ENCODE results near the gene DNAJC15.

DNA sequence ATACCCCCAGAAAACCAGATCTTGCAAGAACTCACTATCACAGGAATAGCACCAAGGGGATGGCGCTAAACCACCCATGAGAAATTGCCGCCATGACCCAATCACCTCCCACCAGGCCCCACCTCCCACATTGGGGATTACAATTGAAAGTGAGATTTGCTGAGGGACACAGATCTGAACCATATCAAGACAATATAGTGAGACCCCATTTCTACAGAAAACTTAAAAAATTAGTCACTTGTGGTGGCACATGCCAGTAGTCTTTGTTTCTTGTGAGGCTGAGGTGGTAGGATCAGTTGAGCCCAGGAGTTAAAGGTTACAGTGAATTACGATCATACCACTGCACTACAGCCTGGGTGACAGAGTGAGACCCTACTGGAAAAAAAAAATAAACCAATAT is 9.7 kb downstream of the DNAJC15 start:
- TF ChIP-seq POLR2AphosphoS5 (IDR thresholded peaks at IDR 0.05; ENCODE audit: low read depth, low read length) (no peak), SIN3A (IDR thresholded peaks at IDR 0.05; ENCODE audit: borderline replicate concordance, insufficient read depth, low read depth, low read length) (no peak), TCF7L2 (IDR thresholded peaks at IDR 0.05; ENCODE audit: low read depth, low read length) (no peak)
- TF ChIP-seq, protein P1, sequence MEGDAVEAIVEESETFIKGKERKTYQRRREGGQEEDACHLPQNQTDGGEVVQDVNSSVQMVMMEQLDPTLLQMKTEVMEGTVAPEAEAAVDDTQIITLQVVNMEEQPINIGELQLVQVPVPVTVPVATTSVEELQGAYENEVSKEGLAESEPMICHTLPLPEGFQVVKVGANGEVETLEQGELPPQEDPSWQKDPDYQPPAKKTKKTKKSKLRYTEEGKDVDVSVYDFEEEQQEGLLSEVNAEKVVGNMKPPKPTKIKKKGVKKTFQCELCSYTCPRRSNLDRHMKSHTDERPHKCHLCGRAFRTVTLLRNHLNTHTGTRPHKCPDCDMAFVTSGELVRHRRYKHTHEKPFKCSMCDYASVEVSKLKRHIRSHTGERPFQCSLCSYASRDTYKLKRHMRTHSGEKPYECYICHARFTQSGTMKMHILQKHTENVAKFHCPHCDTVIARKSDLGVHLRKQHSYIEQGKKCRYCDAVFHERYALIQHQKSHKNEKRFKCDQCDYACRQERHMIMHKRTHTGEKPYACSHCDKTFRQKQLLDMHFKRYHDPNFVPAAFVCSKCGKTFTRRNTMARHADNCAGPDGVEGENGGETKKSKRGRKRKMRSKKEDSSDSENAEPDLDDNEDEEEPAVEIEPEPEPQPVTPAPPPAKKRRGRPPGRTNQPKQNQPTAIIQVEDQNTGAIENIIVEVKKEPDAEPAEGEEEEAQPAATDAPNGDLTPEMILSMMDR (IDR thresholded peaks at IDR 0.05): no peak
- TF ChIP-seq, protein P2, sequence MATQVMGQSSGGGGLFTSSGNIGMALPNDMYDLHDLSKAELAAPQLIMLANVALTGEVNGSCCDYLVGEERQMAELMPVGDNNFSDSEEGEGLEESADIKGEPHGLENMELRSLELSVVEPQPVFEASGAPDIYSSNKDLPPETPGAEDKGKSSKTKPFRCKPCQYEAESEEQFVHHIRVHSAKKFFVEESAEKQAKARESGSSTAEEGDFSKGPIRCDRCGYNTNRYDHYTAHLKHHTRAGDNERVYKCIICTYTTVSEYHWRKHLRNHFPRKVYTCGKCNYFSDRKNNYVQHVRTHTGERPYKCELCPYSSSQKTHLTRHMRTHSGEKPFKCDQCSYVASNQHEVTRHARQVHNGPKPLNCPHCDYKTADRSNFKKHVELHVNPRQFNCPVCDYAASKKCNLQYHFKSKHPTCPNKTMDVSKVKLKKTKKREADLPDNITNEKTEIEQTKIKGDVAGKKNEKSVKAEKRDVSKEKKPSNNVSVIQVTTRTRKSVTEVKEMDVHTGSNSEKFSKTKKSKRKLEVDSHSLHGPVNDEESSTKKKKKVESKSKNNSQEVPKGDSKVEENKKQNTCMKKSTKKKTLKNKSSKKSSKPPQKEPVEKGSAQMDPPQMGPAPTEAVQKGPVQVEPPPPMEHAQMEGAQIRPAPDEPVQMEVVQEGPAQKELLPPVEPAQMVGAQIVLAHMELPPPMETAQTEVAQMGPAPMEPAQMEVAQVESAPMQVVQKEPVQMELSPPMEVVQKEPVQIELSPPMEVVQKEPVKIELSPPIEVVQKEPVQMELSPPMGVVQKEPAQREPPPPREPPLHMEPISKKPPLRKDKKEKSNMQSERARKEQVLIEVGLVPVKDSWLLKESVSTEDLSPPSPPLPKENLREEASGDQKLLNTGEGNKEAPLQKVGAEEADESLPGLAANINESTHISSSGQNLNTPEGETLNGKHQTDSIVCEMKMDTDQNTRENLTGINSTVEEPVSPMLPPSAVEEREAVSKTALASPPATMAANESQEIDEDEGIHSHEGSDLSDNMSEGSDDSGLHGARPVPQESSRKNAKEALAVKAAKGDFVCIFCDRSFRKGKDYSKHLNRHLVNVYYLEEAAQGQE (IDR thresholded peaks at IDR 0.05; ENCODE audit: insufficient read depth in 1 of 2, low read depth in 2 of 2, low read length in 1 of 2): no peak

All from Panc1 (cell line).